ENCODE measurements around the gene TMEM147. TPM values are rescaled to one million over a fixed set of nuclear protein-coding genes. Genes with fewer than 3 reads are reported as not detected.

TMEM147 gene
- total RNA-seq, 1 experiment from 2014 or later = 157 TPM

DNA sequence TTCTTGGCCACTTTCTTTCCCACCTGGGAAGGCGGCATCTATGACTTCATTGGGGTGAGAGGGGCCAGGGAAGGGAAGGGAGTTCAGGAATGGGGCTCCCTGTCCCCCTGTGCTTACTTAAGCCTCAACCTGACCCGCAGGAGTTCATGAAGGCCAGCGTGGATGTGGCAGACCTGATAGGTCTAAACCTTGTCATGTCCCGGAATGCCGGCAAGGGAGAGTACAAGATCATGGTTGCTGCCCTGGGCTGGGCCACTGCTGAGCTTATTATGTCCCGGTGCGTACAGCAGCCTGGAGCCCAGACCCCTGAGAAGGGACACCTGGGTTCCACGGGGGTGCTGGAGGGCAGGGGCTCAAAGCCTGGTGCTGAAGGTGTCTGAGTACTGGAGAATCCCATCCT, 1.1 kb downstream of the TMEM147 start:
- no peak for ATAC-seq
- Histone ChIP-seq H3K36me3 (ENCODE audit: control insufficient read depth, insufficient read depth, low read length) (peaks cover 6% of the 10 kb centered on the region; the same call in 1 of the 2 replicates), H3K27ac (ENCODE audit: low read length) (peak overlapping the region; percentile 97), H3K4me1 (ENCODE audit: control insufficient read depth, insufficient read depth, low read length) (peaks cover 12% of the 10 kb centered on the region), H3K9me3 (ENCODE audit: control insufficient read depth, insufficient read depth, low read depth, low read length) (no peaks in the 10 kb centered on the region), H3K27me3 (ENCODE audit: control insufficient read depth, insufficient read depth, low read length) (no peaks in the 10 kb centered on the region), H3K4me3 (ENCODE audit: low read depth in 2 of 2, low read length in 2 of 2) (peak overlapping the region; percentile 79 to 98)
- intact Hi-C loops (cut with micrococcal nuclease; ENCODE audit: unreplicated experiment) (no loop called here), in situ Hi-C loops (cut with HindIII; ENCODE audit: low pct_unique_long_range_greater_than_20kb, low sequenced_read_pairs) (no loop called here)
- ChIA-PET CTCF (no interaction called here), POLR2A (no interaction called here)
- no peak for DNase-seq (ENCODE audit: low read depth, low spot score)
- TF ChIP-seq CTCF (IDR thresholded peaks at IDR 0.05) (no peak), SIN3A (IDR thresholded peaks at IDR 0.05; ENCODE audit: borderline replicate concordance, insufficient read depth, low read depth, low read length) (no peak), TCF7L2 (IDR thresholded peaks at IDR 0.05; ENCODE audit: low read depth, low read length) (no peak), POLR2AphosphoS5 (IDR thresholded peaks at IDR 0.05; ENCODE audit: low read depth, low read length) (no peak), REST (IDR thresholded peaks at IDR 0.05; ENCODE audit: insufficient read depth in 1 of 2, low read depth in 2 of 2, low read length in 1 of 2) (no peak)
- TSS peak; percentile 91 for BruUV-seq (replicated peaks)

DNA sequence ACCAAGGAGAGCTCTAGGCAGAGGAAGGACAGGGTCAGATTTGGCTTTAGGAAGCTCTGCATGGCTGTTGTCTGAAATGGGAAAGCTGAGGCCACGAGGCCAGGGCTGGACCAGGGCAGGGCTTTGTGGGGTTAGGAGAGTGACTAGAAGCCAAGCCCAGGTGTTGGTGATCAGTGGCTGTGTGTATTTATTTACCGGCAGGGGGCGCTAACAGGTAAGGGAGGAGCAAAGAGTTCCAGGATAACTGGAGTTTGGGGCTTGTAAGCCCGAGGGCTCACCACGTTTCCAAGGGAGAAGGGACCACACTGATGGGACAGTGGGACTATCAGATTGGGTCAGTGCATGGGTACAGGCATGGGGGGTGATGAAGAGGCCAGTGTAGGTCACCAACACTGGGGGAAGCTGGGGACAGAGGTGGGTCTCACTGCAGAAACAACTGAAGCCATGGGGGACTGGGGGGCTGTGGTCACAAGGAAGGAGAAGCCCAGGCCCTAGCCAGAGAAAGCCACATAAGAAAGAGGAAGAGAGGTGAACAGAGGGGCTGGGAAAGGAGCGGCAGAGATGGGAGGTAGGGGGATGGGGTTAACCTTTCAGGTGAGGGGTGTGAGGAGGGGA, 3.9 kb downstream of the TMEM147 start:
- no peaks in the 10 kb centered on the region for H3K9me3 ChIP-seq (ENCODE audit: control insufficient read depth, insufficient read depth, low read depth, low read length)
- intact Hi-C loops (cut with micrococcal nuclease; ENCODE audit: unreplicated experiment) (no loop called here), in situ Hi-C loops (cut with HindIII; ENCODE audit: low pct_unique_long_range_greater_than_20kb, low sequenced_read_pairs) (no loop called here)
- H3K27ac ChIP-seq (ENCODE audit: low read length) = no peak overlapping the region
- ATAC-seq (peak; percentile 42; the same call in 1 of the 2 replicates), DNase-seq (ENCODE audit: low read depth, low spot score) (peak; percentile 33)
- CTCF ChIA-PET = interaction anchor here (0.6 to 1.4 kb wide), 4 partner anchors 96 to 719 kb away, joined by 3 to 6 read pairs (median 4); partner anchors contain the start of gene COX6B1
- no peaks in the 10 kb centered on the region for H3K27me3 ChIP-seq (ENCODE audit: control insufficient read depth, insufficient read depth, low read length)
- peak; percentile 96 for TF ChIP-seq CTCF (IDR thresholded peaks at IDR 0.05)
- TF ChIP-seq SIN3A (IDR thresholded peaks at IDR 0.05; ENCODE audit: borderline replicate concordance, insufficient read depth, low read depth, low read length) = no peak
- H3K4me3 ChIP-seq (ENCODE audit: low read depth in 2 of 2, low read length in 2 of 2) = no peak overlapping the region
- POLR2A ChIA-PET = no interaction called here
- H3K4me1 ChIP-seq (ENCODE audit: control insufficient read depth, insufficient read depth, low read length) = peaks cover 12% of the 10 kb centered on the region
- peaks cover 6% of the 10 kb centered on the region; the same call in 1 of the 2 replicates for H3K36me3 ChIP-seq (ENCODE audit: control insufficient read depth, insufficient read depth, low read length)
- BruUV-seq (replicated peaks) = no TSS peak

Measured in Panc1 (cell line).